ENCODE data around the gene ANKRD63. TPM values are rescaled to one million over a fixed set of nuclear protein-coding genes. Genes with fewer than 3 reads are reported as not detected.

ANKRD63 gene
- total and polyA plus RNA-seq, 9 of the 15 experiments (the other 6 are each of a cell fraction or from before 2014, with no cell fraction given), result 1.3 to 2.0 (median 1.8) TPM; not detected in 6

DNA sequence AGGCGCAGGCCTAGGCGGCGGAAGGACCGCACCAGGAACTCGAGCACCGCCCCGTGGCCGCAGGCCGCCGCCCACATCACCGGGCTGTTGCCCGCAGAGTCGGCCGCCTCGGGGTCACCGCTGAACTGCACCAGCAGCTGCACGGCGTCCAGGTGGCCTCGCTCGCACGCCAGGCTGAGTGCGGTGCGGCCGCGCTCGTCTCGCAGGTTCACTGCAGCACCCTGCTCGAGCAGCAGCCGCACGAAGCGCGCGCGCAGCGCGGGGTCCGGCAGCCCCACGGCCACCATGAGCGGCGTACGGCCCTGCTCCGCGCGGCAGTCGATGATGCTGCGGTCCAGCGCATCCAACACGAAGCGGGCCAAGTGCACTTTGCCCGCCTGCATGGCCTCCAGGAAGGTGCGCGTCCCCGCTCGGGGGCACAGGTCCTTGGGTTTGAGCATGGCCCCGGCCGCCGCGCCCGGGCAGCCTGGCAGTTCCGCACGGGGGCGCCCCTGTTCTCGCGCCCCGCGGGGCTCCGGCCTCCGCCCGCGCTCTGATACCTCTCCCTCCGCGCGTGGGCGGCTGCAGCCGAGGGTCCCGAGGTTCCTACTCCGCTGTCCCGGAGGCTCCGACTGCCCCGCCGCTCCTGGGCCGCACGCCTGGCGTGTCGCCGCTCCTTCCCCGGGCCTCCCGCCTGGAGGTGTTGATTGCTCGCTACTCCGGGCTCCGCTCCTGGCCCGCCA is 556 bp downstream of the ANKRD63 start (continued):
- TF ChIP-seq, protein P1, sequence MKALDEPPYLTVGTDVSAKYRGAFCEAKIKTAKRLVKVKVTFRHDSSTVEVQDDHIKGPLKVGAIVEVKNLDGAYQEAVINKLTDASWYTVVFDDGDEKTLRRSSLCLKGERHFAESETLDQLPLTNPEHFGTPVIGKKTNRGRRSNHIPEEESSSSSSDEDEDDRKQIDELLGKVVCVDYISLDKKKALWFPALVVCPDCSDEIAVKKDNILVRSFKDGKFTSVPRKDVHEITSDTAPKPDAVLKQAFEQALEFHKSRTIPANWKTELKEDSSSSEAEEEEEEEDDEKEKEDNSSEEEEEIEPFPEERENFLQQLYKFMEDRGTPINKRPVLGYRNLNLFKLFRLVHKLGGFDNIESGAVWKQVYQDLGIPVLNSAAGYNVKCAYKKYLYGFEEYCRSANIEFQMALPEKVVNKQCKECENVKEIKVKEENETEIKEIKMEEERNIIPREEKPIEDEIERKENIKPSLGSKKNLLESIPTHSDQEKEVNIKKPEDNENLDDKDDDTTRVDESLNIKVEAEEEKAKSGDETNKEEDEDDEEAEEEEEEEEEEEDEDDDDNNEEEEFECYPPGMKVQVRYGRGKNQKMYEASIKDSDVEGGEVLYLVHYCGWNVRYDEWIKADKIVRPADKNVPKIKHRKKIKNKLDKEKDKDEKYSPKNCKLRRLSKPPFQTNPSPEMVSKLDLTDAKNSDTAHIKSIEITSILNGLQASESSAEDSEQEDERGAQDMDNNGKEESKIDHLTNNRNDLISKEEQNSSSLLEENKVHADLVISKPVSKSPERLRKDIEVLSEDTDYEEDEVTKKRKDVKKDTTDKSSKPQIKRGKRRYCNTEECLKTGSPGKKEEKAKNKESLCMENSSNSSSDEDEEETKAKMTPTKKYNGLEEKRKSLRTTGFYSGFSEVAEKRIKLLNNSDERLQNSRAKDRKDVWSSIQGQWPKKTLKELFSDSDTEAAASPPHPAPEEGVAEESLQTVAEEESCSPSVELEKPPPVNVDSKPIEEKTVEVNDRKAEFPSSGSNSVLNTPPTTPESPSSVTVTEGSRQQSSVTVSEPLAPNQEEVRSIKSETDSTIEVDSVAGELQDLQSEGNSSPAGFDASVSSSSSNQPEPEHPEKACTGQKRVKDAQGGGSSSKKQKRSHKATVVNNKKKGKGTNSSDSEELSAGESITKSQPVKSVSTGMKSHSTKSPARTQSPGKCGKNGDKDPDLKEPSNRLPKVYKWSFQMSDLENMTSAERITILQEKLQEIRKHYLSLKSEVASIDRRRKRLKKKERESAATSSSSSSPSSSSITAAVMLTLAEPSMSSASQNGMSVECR (CRISPR knock-in tag; IDR thresholded peaks at IDR 0.05), result peak; percentile 86
- TF ChIP-seq, protein P2, sequence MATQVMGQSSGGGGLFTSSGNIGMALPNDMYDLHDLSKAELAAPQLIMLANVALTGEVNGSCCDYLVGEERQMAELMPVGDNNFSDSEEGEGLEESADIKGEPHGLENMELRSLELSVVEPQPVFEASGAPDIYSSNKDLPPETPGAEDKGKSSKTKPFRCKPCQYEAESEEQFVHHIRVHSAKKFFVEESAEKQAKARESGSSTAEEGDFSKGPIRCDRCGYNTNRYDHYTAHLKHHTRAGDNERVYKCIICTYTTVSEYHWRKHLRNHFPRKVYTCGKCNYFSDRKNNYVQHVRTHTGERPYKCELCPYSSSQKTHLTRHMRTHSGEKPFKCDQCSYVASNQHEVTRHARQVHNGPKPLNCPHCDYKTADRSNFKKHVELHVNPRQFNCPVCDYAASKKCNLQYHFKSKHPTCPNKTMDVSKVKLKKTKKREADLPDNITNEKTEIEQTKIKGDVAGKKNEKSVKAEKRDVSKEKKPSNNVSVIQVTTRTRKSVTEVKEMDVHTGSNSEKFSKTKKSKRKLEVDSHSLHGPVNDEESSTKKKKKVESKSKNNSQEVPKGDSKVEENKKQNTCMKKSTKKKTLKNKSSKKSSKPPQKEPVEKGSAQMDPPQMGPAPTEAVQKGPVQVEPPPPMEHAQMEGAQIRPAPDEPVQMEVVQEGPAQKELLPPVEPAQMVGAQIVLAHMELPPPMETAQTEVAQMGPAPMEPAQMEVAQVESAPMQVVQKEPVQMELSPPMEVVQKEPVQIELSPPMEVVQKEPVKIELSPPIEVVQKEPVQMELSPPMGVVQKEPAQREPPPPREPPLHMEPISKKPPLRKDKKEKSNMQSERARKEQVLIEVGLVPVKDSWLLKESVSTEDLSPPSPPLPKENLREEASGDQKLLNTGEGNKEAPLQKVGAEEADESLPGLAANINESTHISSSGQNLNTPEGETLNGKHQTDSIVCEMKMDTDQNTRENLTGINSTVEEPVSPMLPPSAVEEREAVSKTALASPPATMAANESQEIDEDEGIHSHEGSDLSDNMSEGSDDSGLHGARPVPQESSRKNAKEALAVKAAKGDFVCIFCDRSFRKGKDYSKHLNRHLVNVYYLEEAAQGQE (IDR thresholded peaks at IDR 0.05; ENCODE audit: borderline replicate concordance), result peak; percentile 42; the same call in 1 of the 2 replicates
- TF ChIP-seq, protein P2 (CRISPR knock-in tag; IDR thresholded peaks at IDR 0.05; ENCODE audit: low read depth), result no peak
- TF ChIP-seq CTBP1 (IDR thresholded peaks at IDR 0.05; ENCODE audit: borderline replicate concordance) (peak; percentile 94), HDAC2 (IDR thresholded peaks at IDR 0.05) (peak; percentile 16; the same call in 1 of the 2 replicates), GABPA (tag; conservative IDR thresholded peaks at IDR 0.05; ENCODE audit: low read depth) (no peak), DDX20 (tag; IDR thresholded peaks at IDR 0.05; ENCODE audit: low read depth) (no peak), CREBBP (IDR thresholded peaks at IDR 0.05; ENCODE audit: low read depth, low read length) (no peak), ZNF140 (CRISPR knock-in tag; IDR thresholded peaks at IDR 0.05) (no peak), NR2C2 (CRISPR knock-in tag; IDR thresholded peaks at IDR 0.05) (no peak), NR2C2 (tag; IDR thresholded peaks at IDR 0.05) (peak; percentile 50; the same call in 1 of the 2 replicates)
- TF ChIP-seq, protein P3, sequence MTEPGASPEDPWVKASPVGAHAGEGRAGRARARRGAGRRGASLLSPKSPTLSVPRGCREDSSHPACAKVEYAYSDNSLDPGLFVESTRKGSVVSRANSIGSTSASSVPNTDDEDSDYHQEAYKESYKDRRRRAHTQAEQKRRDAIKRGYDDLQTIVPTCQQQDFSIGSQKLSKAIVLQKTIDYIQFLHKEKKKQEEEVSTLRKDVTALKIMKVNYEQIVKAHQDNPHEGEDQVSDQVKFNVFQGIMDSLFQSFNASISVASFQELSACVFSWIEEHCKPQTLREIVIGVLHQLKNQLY (CRISPR knock-in tag; conservative IDR thresholded peaks at IDR 0.05), result 0 out of 4 replicates have a peak, but pooled peaks of 1 of the 2 experiments have one; percentile 56
- TF ChIP-seq, protein P4, sequence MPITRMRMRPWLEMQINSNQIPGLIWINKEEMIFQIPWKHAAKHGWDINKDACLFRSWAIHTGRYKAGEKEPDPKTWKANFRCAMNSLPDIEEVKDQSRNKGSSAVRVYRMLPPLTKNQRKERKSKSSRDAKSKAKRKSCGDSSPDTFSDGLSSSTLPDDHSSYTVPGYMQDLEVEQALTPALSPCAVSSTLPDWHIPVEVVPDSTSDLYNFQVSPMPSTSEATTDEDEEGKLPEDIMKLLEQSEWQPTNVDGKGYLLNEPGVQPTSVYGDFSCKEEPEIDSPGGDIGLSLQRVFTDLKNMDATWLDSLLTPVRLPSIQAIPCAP (CRISPR knock-in tag; IDR thresholded peaks at IDR 0.05; ENCODE audit: borderline replicate concordance), result no peak

All from K562 (cell line).